Measurements from ENCODE around the gene ANXA2. TPM values are rescaled to one million over a fixed set of nuclear protein-coding genes. Genes with fewer than 3 reads are reported as not detected.

ANXA2 gene
- total and polyA plus RNA-seq, 10 of the 15 experiments (the other 5 are each of a cell fraction or from before 2014, with no cell fraction given), result 135 to 540 (median 281) TPM

DNA sequence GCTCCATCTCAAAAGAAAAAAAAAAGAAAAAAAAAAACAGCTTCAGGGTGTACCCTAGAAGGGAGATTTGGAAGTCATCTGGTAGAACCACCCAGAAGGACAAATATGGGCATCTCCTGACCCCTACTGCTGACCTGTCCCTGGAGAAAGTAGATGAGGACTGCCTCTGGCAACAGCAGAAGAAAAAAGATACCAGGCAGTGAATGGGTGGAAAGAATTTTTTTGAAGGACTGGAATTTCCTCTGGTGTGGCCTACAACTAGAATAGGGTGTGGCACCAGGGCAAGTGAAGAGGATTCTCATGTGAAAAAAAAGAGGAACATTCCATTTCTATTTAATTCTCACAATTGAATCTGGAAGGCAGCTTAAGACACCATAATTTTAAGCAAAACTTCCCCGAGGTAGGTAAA is 3.1 kb downstream of the ANXA2 start:
- no peak overlapping the region for H3K9ac ChIP-seq (ENCODE audit: control insufficient read depth, insufficient read depth, low read length)
- BruUV-seq (replicated peaks), result no TSS peak
- POLR2A ChIA-PET, result interaction anchor here (0.5 kb wide), 1 partner anchor 215 kb away, joined by 3 read pairs; no protein-coding TSS in a partner anchor

More for the DNA sequence above, 3.1 kb downstream of the ANXA2 start:
- Histone ChIP-seq H3K4me3 (no peak overlapping the region), H3K79me2 (ENCODE audit: control insufficient read depth, insufficient read depth, low read length) (peaks cover 38% of the 10 kb centered on the region), H3K27ac (ENCODE audit: control insufficient read depth, insufficient read depth) (no peak overlapping the region), H3K4me1 (ENCODE audit: control insufficient read depth, insufficient read depth, low read length) (peaks cover 10% of the 10 kb centered on the region), H2AFZ (ENCODE audit: control insufficient read depth, low read depth, low read length) (no peak overlapping the region), H3K9me3 (replicated peaks; ENCODE audit: control insufficient read depth, insufficient read depth, low read length) (no peaks in the 10 kb centered on the region), H3K36me3 (ENCODE audit: control insufficient read depth in 2 of 2, insufficient read depth in 2 of 2, low read length in 1 of 2) (peaks cover 0 to 7% of the 10 kb centered on the region in 2 experiments; a peak in 1 of 4 replicates), H3K27me3 (replicated peaks in 1 of 2; ENCODE audit: control insufficient read depth in 2 of 2, insufficient read depth in 2 of 2, low read length in 1 of 2) (no peaks in the 10 kb centered on the region), H4K20me1 (ENCODE audit: control insufficient read depth, insufficient read depth) (no peaks in the 10 kb centered on the region), H3K4me2 (ENCODE audit: control insufficient read depth, insufficient read depth) (no peak overlapping the region)
- no peak for FAIRE-seq
- TF ChIP-seq GABPA (IDR thresholded peaks at IDR 0.05; ENCODE audit: low read depth) (no peak), ZNF217 (IDR thresholded peaks at IDR 0.05) (no peak), ASH2L (IDR thresholded peaks at IDR 0.05; ENCODE audit: borderline replicate concordance, low read depth) (no peak)
- TF ChIP-seq, protein P1, sequence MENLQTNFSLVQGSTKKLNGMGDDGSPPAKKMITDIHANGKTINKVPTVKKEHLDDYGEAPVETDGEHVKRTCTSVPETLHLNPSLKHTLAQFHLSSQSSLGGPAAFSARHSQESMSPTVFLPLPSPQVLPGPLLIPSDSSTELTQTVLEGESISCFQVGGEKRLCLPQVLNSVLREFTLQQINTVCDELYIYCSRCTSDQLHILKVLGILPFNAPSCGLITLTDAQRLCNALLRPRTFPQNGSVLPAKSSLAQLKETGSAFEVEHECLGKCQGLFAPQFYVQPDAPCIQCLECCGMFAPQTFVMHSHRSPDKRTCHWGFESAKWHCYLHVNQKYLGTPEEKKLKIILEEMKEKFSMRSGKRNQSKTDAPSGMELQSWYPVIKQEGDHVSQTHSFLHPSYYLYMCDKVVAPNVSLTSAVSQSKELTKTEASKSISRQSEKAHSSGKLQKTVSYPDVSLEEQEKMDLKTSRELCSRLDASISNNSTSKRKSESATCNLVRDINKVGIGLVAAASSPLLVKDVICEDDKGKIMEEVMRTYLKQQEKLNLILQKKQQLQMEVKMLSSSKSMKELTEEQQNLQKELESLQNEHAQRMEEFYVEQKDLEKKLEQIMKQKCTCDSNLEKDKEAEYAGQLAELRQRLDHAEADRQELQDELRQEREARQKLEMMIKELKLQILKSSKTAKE (IDR thresholded peaks at IDR 0.05; ENCODE audit: low read depth, poor library complexity, severe bottlenecking), result no peak
- ATAC-seq, result no peak
- ChIA-PET SMC1A (ENCODE audit: uncharacterized antibody, unreplicated experiment) (interaction anchor here (1.6 kb wide), 1 partner anchor 11 kb away, joined by 5 read pairs; no protein-coding TSS in a partner anchor), CTCF (interaction anchor here (0.7 to 2.1 kb wide), 5 partner anchors 35 to 451 kb away, joined by 3 to 9 read pairs (median 3); no protein-coding TSS in a partner anchor), RAD21 (ENCODE audit: unreplicated experiment) (interaction anchor here (1.0 to 1.6 kb wide), 2 partner anchors 32 to 36 kb away, joined by 3 read pairs; no protein-coding TSS in a partner anchor)
- intact Hi-C loops (cut with micrococcal nuclease; ENCODE audit: unreplicated experiment) (loop anchor here (5.0 to 10.0 kb wide), 2 partner anchors 190 to 707 kb away; partner anchors contain the start of gene BNIP2), in situ Hi-C loops (cut with MboI) (no loop called here)
- no peak for DNase-seq (ENCODE audit: low read depth, low spot score)
- WGBS (ENCODE audit: insufficient coverage, insufficient replicate concordance, low lambda C conversion rate, missing lambda C conversion rate), result 100% methylated on average over 1 of the region's 1 CpG
